HCT116 (cell line): ENCODE measurements around the gene HSPG2. TPM values are rescaled to one million over a fixed set of nuclear protein-coding genes. Genes with fewer than 3 reads are reported as not detected.

ENCODE experiments used
- ATAC-seq: fragments of 200-7000 bp; cut with Tn5 transposase; 2 replicates; pipeline ENCODE4 v1.9.1; 2020; ENCODE audit warnings: mild to moderate bottlenecking, moderate library complexity
- BruUV-seq: library from RNA; stranded (reverse); fragments of 400-500 nt; replicated peaks from 2 replicates; lab custom pipeline; 2021; lab: Mats Ljungman, UMichigan
- CTCF ChIA-PET: fragments of 300-600 bp; sonication (Branson Sonifier 250); formaldehyde crosslinking; loops from one replicate; lab custom pipeline; 2021; ENCODE audit warnings: antibody characterized with exemption; lab: Charles Lee
- POLR2A ChIA-PET: fragments of 300-600, 350-600 bp; sonication (Branson Sonifier 250); formaldehyde crosslinking; loops from one replicate; lab custom pipeline; 2021; ENCODE audit warnings: antibody characterized with exemption; lab: Charles Lee
- RAD21 ChIA-PET, 2 experiments: fragments of 300-600 bp; sonication (Branson Sonifier 250); formaldehyde crosslinking; loops; one replicate each; lab custom pipeline; 2023; ENCODE audit warnings: low total read pairs in 2 of 2; ENCODE audit not compliant: uncharacterized antibody in 2 of 2, unreplicated experiment in 2 of 2, low non-redundant PET in 1 of 2; lab: Charles Lee
- DNase-seq: peaks from one replicate; pipeline ENCODE4 v3.0.0-alpha.2; 2010; ENCODE audit warnings: low read depth, low spot score
- H2AFZ ChIP-seq: fragments of 200-600 bp; shearing (Covaris generic), sonication (generic); 2 replicates; pipeline ENCODE4 v1.6.1; 2017; ENCODE audit warnings: low read depth, mixed run types, mixed read lengths, antibody characterized with exemption, low read length; ENCODE audit not compliant: poor library complexity, severe bottlenecking
- H3K27ac ChIP-seq: 2 replicates; pipeline ENCODE4 v1.5.1; 2012; ENCODE audit warnings: low read depth, low read length
- H3K27me3 ChIP-seq: fragments of 200-600 bp; sonication (generic); 2 replicates; pipeline ENCODE4 v1.6.1; 2016; ENCODE audit warnings: mixed run types, low read length, mixed read lengths; ENCODE audit not compliant: insufficient read depth
- H3K36me3 ChIP-seq, 2 experiments: fragments of 200-500 bp in 1 of 2; fragments of 200-600 bp in 1 of 2; sonication (Bioruptor generic) in 1 of 2; sonication (generic) in 1 of 2; 2 replicates each; pipeline versions ENCODE4 v1.5.1 to v1.6.1; 2014 to 2016; ENCODE audit warnings: low read length in 2 of 2, inconsistent platforms in 1 of 2, mixed read lengths in 1 of 2, mixed run types in 1 of 2; ENCODE audit not compliant: insufficient read depth in 2 of 2, control insufficient read depth in 1 of 2
- H3K4me1 ChIP-seq, 2 experiments: fragments of 200-600 bp in 1 of 2; sonication (generic) in 1 of 2; 2 replicates each; pipeline versions ENCODE4 v1.5.1 to v1.6.1; 2012 to 2017; ENCODE audit warnings: low read length in 2 of 2, inconsistent platforms in 1 of 2, mild to moderate bottlenecking in 1 of 2, mixed read lengths in 1 of 2, mixed run types in 1 of 2, moderate library complexity in 1 of 2; ENCODE audit not compliant: insufficient read depth in 2 of 2, control insufficient read depth in 1 of 2
- H3K4me2 ChIP-seq: fragments of 200-600 bp; sonication (generic); 2 replicates; pipeline ENCODE4 v1.6.1; 2017; ENCODE audit warnings: mixed run types, low read length, mixed read lengths
- H3K4me3 ChIP-seq, 2 experiments: fragments of 200-600 bp in 1 of 2; sonication (generic) in 1 of 2; replicated peaks in 1 of 2; 2 replicates each; pipeline ENCODE4 v1.5.1; 2011 to 2016; ENCODE audit warnings: low read length in 2 of 2, control low read depth in 1 of 2, low read depth in 1 of 2, mild to moderate bottlenecking in 1 of 2, mixed read lengths in 1 of 2, mixed run types in 1 of 2
- H3K79me2 ChIP-seq: fragments of 200-600 bp; sonication (generic); 2 replicates; pipeline ENCODE4 v1.6.1; 2017; ENCODE audit warnings: mild to moderate bottlenecking, mixed run types, low read length, moderate library complexity, mixed read lengths; ENCODE audit not compliant: insufficient read depth
- H3K9ac ChIP-seq: fragments of 200-600 bp; sonication (generic); 2 replicates; pipeline ENCODE4 v1.6.1; 2016; ENCODE audit warnings: low read length, mixed read lengths
- H3K9me2 ChIP-seq: fragments of 200-600 bp; sonication (generic), shearing (Covaris generic); 2 replicates; pipeline ENCODE4 v1.6.1; 2017; ENCODE audit warnings: mixed run types, mild to moderate bottlenecking, moderate library complexity; ENCODE audit not compliant: insufficient read depth
- H3K9me3 ChIP-seq, 2 experiments: fragments of 200-500 bp in 1 of 2; fragments of 200-600 bp in 1 of 2; sonication (Bioruptor generic) in 1 of 2; sonication (generic) in 1 of 2; 2 replicates each; pipeline ENCODE4 v1.6.1; 2014 to 2017; ENCODE audit warnings: low read length in 2 of 2, mixed read lengths in 2 of 2, inconsistent platforms in 1 of 2, low read depth in 1 of 2, mild to moderate bottlenecking in 1 of 2, mixed run types in 1 of 2, moderate library complexity in 1 of 2; ENCODE audit not compliant: control insufficient read depth in 1 of 2, insufficient read depth in 1 of 2
- H4K20me1 ChIP-seq: fragments of 200-600 bp; sonication (generic), shearing (Covaris generic); 2 replicates; pipeline ENCODE4 v1.6.1; 2017; ENCODE audit warnings: mixed run types, mild to moderate bottlenecking, moderate library complexity; ENCODE audit not compliant: insufficient read depth
- CBX3 ChIP-seq: IDR thresholded peaks from 2 replicates; pipeline ENCODE4 v1.6.1; 2012; ENCODE audit warnings: low read depth
- CEBPB ChIP-seq: IDR thresholded peaks from 2 replicates; pipeline ENCODE4 v1.6.1; 2012; ENCODE audit warnings: low read depth
- EZH2 ChIP-seq: fragments of 200-600 bp; sonication (generic); IDR thresholded peaks from 2 replicates; pipeline ENCODE4 v1.6.1; 2017; ENCODE audit warnings: antibody characterized with exemption, mixed run types
- EZH2phosphoT487 ChIP-seq: fragments of 200-600 bp; IDR thresholded peaks from 2 replicates; pipeline ENCODE4 v1.6.1; 2018; ENCODE audit warnings: antibody characterized with exemption, borderline replicate concordance
- FOSL1 ChIP-seq: IDR thresholded peaks from 2 replicates; pipeline ENCODE4 v1.6.1; 2012; ENCODE audit warnings: low read depth
- JUND ChIP-seq: IDR thresholded peaks from 2 replicates; pipeline ENCODE4 v1.6.1; 2012
- POLR2A ChIP-seq: IDR thresholded peaks from 2 replicates; pipeline ENCODE4 v1.7.0; 2011; ENCODE audit warnings: borderline replicate concordance; ENCODE audit not compliant: insufficient read depth, insufficient read length; ENCODE audit errors: extremely low read depth
- POLR2AphosphoS5 ChIP-seq: IDR thresholded peaks from 2 replicates; pipeline ENCODE4 v1.6.1; 2011; ENCODE audit warnings: mild to moderate bottlenecking, low read depth, low read length, moderate library complexity
- RAD21 ChIP-seq: IDR thresholded peaks from 2 replicates; pipeline ENCODE4 v1.6.1; 2012; ENCODE audit warnings: low read depth, mild to moderate bottlenecking
- REST ChIP-seq: IDR thresholded peaks from 2 replicates; pipeline ENCODE4 v1.6.1; 2012; ENCODE audit warnings: low read depth
- SP1 ChIP-seq: IDR thresholded peaks from 2 replicates; pipeline ENCODE4 v1.6.1; 2012; ENCODE audit warnings: low read depth
- SRF ChIP-seq: IDR thresholded peaks from 2 replicates; pipeline ENCODE4 v1.6.1; 2012; ENCODE audit warnings: low read depth
- TCF7L2 ChIP-seq: IDR thresholded peaks from 2 replicates; pipeline ENCODE4 v1.7.0; 2011; ENCODE audit warnings: borderline replicate concordance, inconsistent platforms; ENCODE audit not compliant: insufficient read depth, insufficient read length; ENCODE audit errors: extremely low read depth
- YY1 ChIP-seq: IDR thresholded peaks from 2 replicates; pipeline ENCODE4 v1.6.1; 2011; ENCODE audit warnings: low read length, low read depth, moderate library complexity, mild to moderate bottlenecking; ENCODE audit not compliant: insufficient replicate concordance; ENCODE audit errors: extremely low read depth
- ZBTB33 ChIP-seq: IDR thresholded peaks from 2 replicates; pipeline ENCODE4 v1.6.1; 2011; ENCODE audit warnings: mild to moderate bottlenecking, low read length, moderate library complexity; ENCODE audit not compliant: insufficient replicate concordance; ENCODE audit errors: extremely low read depth
- ZFX ChIP-seq: fragments of 450-650 bp; IDR thresholded peaks from 2 replicates; pipeline ENCODE4 v1.6.1; 2017
- ZNF274 ChIP-seq: fragments of 200-500 bp; sonication (Bioruptor generic); IDR thresholded peaks from 2 replicates; pipeline ENCODE4 v1.6.1; 2014; ENCODE audit warnings: mild to moderate bottlenecking, low read depth, low read length, inconsistent platforms
- intact Hi-C: fragments of 100-400 bp; cut with micrococcal nuclease; formaldehyde crosslinking; loops from 2 replicates; pipeline ENCODE4 v1.10.0; 2022
- total RNA-seq: library from RNA; stranded (reverse); gene quantifications from one replicate; pipeline ENCODE4 v1.2.1, GENCODE V29; 2021; ENCODE audit not compliant: unreplicated experiment

Gene HSPG2
- total RNA-seq, 1 experiment from 2014 or later: 55.7 TPM

- POLR2A ChIA-PET: no interaction called here
Measured at GRCh38 chr1:21847223-21848205, 89.6 kb downstream of the HSPG2 start.

More at GRCh38 chr1:21847223-21848205, 89.6 kb downstream of the HSPG2 start:
- ChIA-PET RAD21 (no interaction called here), CTCF (no interaction called here)
- Histone ChIP-seq H3K9me3 (no peaks in the 10 kb centered on the region), H3K9me2 (no peaks in the 10 kb centered on the region), H2AFZ (no peak overlapping the region), H3K36me3 (no peaks in the 10 kb centered on the region; a peak in 1 of 4 replicates), H3K4me1 (no peaks in the 10 kb centered on the region), H4K20me1 (no peaks in the 10 kb centered on the region), H3K4me2 (no peak overlapping the region), H3K27me3 (no peaks in the 10 kb centered on the region), H3K27ac (no peak overlapping the region), H3K9ac (no peak overlapping the region), H3K79me2 (no peaks in the 10 kb centered on the region), H3K4me3 (no peak overlapping the region)
- intact Hi-C loops: no loop called here
- ATAC-seq: no peak
- TF ChIP-seq CEBPB (no peak), YY1 (no peak), ZFX (no peak), JUND (no peak), TCF7L2 (no peak), SP1 (no peak), ZBTB33 (no peak), RAD21 (no peak), CBX3 (no peak), ZNF274 (no peak), EZH2phosphoT487 (no peak), POLR2AphosphoS5 (no peak), EZH2 (no peak), SRF (no peak), FOSL1 (no peak), POLR2A (no peak), REST (no peak)
- no peak for DNase-seq
- no TSS peak for BruUV-seq
